Ascending aorta (tissue), 2 donors: ENCODE results near the gene NLK. TPM values are rescaled to one million over a fixed set of nuclear protein-coding genes. Genes with fewer than 3 reads are reported as not detected.

Experiments
- DNase-seq, 2 donors: peaks; one replicate each; pipeline ENCODE4 v3.0.0-alpha.2; 2019; ENCODE audit warnings: low spot score in 2 of 2
- H3K27ac ChIP-seq, 2 donors: fragments of 200-600 bp; sonication (generic); one replicate each; pipeline ENCODE4 v1.5.1; 2016 to 2017; ENCODE audit warnings: mild to moderate bottlenecking in 1 of 2
- H3K27me3 ChIP-seq: fragments of 200-600 bp; sonication (generic); one replicate; pipeline ENCODE4 v1.5.1; 2017
- H3K36me3 ChIP-seq, 2 donors: fragments of 200-600 bp; sonication (generic); one replicate each; pipeline ENCODE4 v1.5.1; 2016
- H3K4me1 ChIP-seq, 2 donors: fragments of 200-600 bp; sonication (generic); one replicate each; pipeline ENCODE4 v1.5.1; 2016 to 2017; ENCODE audit warnings: mild to moderate bottlenecking in 1 of 2
- H3K4me3 ChIP-seq, 2 donors: fragments of 200-600 bp; sonication (generic); one replicate each; pipeline ENCODE4 v1.5.1; 2016 to 2017; ENCODE audit warnings: mild to moderate bottlenecking in 1 of 2
- H3K9me3 ChIP-seq, 2 donors: fragments of 200-600 bp; sonication (generic); one replicate each; pipeline ENCODE4 v1.5.1; 2016
- CTCF ChIP-seq, 3 experiments: fragments of 200-600 bp in 2 of 3; fragments of 450-650 bp in 1 of 3; sonication (generic) in 2 of 3; IDR thresholded peaks; one replicate each; pipeline ENCODE4 v1.5.1; 2016 to 2019; ENCODE audit warnings: antibody characterized with exemption in 3 of 3, mild to moderate bottlenecking in 1 of 3, moderate library complexity in 1 of 3
- intact Hi-C: fragments of 100-400 bp; cut with DNase I; formaldehyde crosslinking; loops from one replicate; pipeline ENCODE4 v1.15.1; 2023
- total RNA-seq: library from RNA; depleted of rRNA; stranded (reverse); fragments of >200 nt; gene quantifications from one replicate; pipeline ENCODE4 v1.1.0, GENCODE V29; 2016

Gene NLK
- total RNA-seq, 1 donor from 2014 or later: 37.8 TPM

- Histone ChIP-seq H3K27ac (no peak overlapping the region), H3K9me3 (no peaks in the 10 kb centered on the region), H3K36me3 (no peaks in the 10 kb centered on the region), H3K4me3 (no peak overlapping the region), H3K4me1 (no peaks in the 10 kb centered on the region), H3K27me3 (no peaks in the 10 kb centered on the region)
- no peak for TF ChIP-seq CTCF (IDR thresholded peaks at IDR 0.05)
- DNase-seq: no peak
- intact Hi-C loops: no loop called here
These were observed 34.0 kb upstream of the NLK start for GRCh38 chr17:28008513-28008912.

GRCh38 chr17:28010406-28010805 is 32.1 kb upstream of the NLK start:
- intact Hi-C loops: loop anchor here (10.0 kb wide), 1 partner anchor 54 kb away; no protein-coding TSS in a partner anchor
- no peaks in the 10 kb centered on the region for H3K9me3 ChIP-seq
- H3K27me3 ChIP-seq: no peaks in the 10 kb centered on the region
- no peak for DNase-seq
- TF ChIP-seq CTCF (IDR thresholded peaks at IDR 0.05): no peak
- no peaks in the 10 kb centered on the region for H3K4me1 ChIP-seq
- no peaks in the 10 kb centered on the region for H3K36me3 ChIP-seq
- H3K27ac ChIP-seq: no peak overlapping the region
- no peak overlapping the region for H3K4me3 ChIP-seq

GRCh38 chr17:28018439-28019070 is 23.9 kb upstream of the NLK start:
- no peaks in the 10 kb centered on the region for H3K36me3 ChIP-seq
- no peak overlapping the region for H3K4me3 ChIP-seq
- H3K27ac ChIP-seq: no peak overlapping the region
- H3K9me3 ChIP-seq: no peaks in the 10 kb centered on the region
- no peak for TF ChIP-seq CTCF (IDR thresholded peaks at IDR 0.05)
- intact Hi-C loops: loop anchor here (10.0 kb wide), 1 partner anchor 46 kb away; no protein-coding TSS in a partner anchor
- H3K27me3 ChIP-seq: no peaks in the 10 kb centered on the region
- no peak for DNase-seq
- H3K4me1 ChIP-seq: no peaks in the 10 kb centered on the region

GRCh38 chr17:28020515-28020914 is 22.0 kb upstream of the NLK start:
- Histone ChIP-seq H3K4me1 (no peaks in the 10 kb centered on the region), H3K27me3 (no peaks in the 10 kb centered on the region), H3K4me3 (no peak overlapping the region), H3K36me3 (no peaks in the 10 kb centered on the region), H3K27ac (no peak overlapping the region), H3K9me3 (no peaks in the 10 kb centered on the region)
- no peak for TF ChIP-seq CTCF (IDR thresholded peaks at IDR 0.05)
- intact Hi-C loops: no loop called here
- no peak for DNase-seq

- no peaks in the 10 kb centered on the region for H3K36me3 ChIP-seq
- TF ChIP-seq CTCF (IDR thresholded peaks at IDR 0.05): no peak
- no peaks in the 10 kb centered on the region for H3K27me3 ChIP-seq
- no peaks in the 10 kb centered on the region for H3K9me3 ChIP-seq
- H3K4me3 ChIP-seq: no peak overlapping the region
- DNase-seq: no peak
- intact Hi-C loops: no loop called here
- H3K4me1 ChIP-seq: no peaks in the 10 kb centered on the region
- no peak overlapping the region for H3K27ac ChIP-seq
These were observed 13.4 kb upstream of the NLK start for GRCh38 chr17:28029044-28029443.

- no peak overlapping the region for H3K27ac ChIP-seq
- intact Hi-C loops: no loop called here
- no peak for DNase-seq
- no peaks in the 10 kb centered on the region for H3K36me3 ChIP-seq
- H3K27me3 ChIP-seq: no peaks in the 10 kb centered on the region
- no peaks in the 10 kb centered on the region for H3K9me3 ChIP-seq
- H3K4me3 ChIP-seq: no peak overlapping the region
- H3K4me1 ChIP-seq: no peaks in the 10 kb centered on the region
- no peak for TF ChIP-seq CTCF (IDR thresholded peaks at IDR 0.05)
These were observed 12.1 kb upstream of the NLK start for GRCh38 chr17:28030386-28030785.
